ENCODE results near the gene CD302. TPM values are rescaled to one million over a fixed set of nuclear protein-coding genes. Genes with fewer than 3 reads are reported as not detected.

CD302 gene
- 10 to 100 TPM; 13.9 to 32.3 (median 19.5) TPM for total RNA-seq

GRCh38 chr2:159797543-159798375 lies at the start of gene CD302:
TSS of gene CD302 (minus strand) at chr2:159798208. CDS start at chr2:159798198, 10 bp downstream.
- no peaks in the 10 kb centered on the region for H3K9me3 ChIP-seq
- H3K27me3 ChIP-seq, result no peaks in the 10 kb centered on the region
- peaks cover 32% of the 10 kb centered on the region for H3K4me1 ChIP-seq
- peak; percentile 86 to 89 for DNase-seq (ENCODE audit: low spot score in 2 of 2)
- peak within 1 kb of the TSS; percentile 84 for H3K4me3 ChIP-seq
- H3K36me3 ChIP-seq, result no peaks in the 10 kb centered on the region
- WGBS, result under 1% methylated on average over 42 of the region's 82 CpGs
- peak within 1 kb of the TSS; percentile 85 for H3K27ac ChIP-seq
- no peak for TF ChIP-seq EP300 (IDR thresholded peaks at IDR 0.05)
- TF ChIP-seq POLR2AphosphoS5 (IDR thresholded peaks at IDR 0.05), result peak in 1 of 3 donors; percentile 12
- no peak for TF ChIP-seq CTCF (IDR thresholded peaks at IDR 0.05)
- no peak for TF ChIP-seq POLR2A (IDR thresholded peaks at IDR 0.05)

- WGBS, result 73% methylated on average over 2 of the region's 2 CpGs
- no peak overlapping the region for H3K4me3 ChIP-seq
Measured at GRCh38 chr2:159846564-159846963, 48.6 kb upstream of the CD302 start.

DNA sequence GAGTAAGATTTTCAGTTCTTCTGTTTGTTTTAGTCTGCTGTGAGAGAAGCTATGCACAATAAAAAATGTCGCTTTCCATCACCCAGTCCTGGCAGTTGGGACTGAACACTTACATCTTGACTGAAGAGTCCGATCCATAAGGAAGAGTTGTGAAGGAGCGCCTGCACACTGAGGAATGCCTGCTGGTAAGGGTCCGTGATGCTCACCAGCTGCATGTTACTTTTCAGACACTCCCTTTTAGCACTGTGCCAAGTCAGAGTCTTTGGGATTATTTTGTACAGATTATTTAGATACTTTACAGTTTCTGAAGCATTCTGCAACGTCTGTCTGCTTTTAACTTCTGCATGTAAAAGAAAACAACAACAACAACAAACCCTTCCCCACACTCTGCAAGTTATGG lies 42.6 kb upstream of the CD302 start:
- TF ChIP-seq POLR2A (IDR thresholded peaks at IDR 0.05), result no peak
- TF ChIP-seq POLR2AphosphoS5 (IDR thresholded peaks at IDR 0.05), result no peak
- no peaks in the 10 kb centered on the region for H3K9me3 ChIP-seq
- 65% methylated on average over 5 of the region's 5 CpGs for WGBS
- DNase-seq (ENCODE audit: low spot score in 2 of 2), result no peak
- H3K4me3 ChIP-seq, result no peak overlapping the region
- H3K27me3 ChIP-seq, result no peaks in the 10 kb centered on the region
- no peaks in the 10 kb centered on the region for H3K4me1 ChIP-seq
- H3K27ac ChIP-seq, result no peak overlapping the region
- peaks cover 4% of the 10 kb centered on the region for H3K36me3 ChIP-seq

More at GRCh38 chr2:159846564-159846963, 48.6 kb upstream of the CD302 start:
- Histone ChIP-seq H3K36me3 (no peaks in the 10 kb centered on the region), H3K27me3 (no peaks in the 10 kb centered on the region), H3K27ac (no peak overlapping the region), H3K9me3 (no peaks in the 10 kb centered on the region), H3K4me1 (no peaks in the 10 kb centered on the region)
- no peak for DNase-seq (ENCODE audit: low spot score in 2 of 2)
- TF ChIP-seq POLR2AphosphoS5 (IDR thresholded peaks at IDR 0.05) (no peak), POLR2A (IDR thresholded peaks at IDR 0.05) (no peak), EP300 (IDR thresholded peaks at IDR 0.05) (no peak), CTCF (IDR thresholded peaks at IDR 0.05) (no peak)

GRCh38 chr2:159832858-159833257 lies 34.9 kb upstream of the CD302 start:
- TF ChIP-seq EP300 (IDR thresholded peaks at IDR 0.05), result no peak
- TF ChIP-seq POLR2A (IDR thresholded peaks at IDR 0.05), result no peak
- TF ChIP-seq CTCF (IDR thresholded peaks at IDR 0.05), result no peak
- TF ChIP-seq POLR2AphosphoS5 (IDR thresholded peaks at IDR 0.05), result no peak
- no peak overlapping the region for H3K27ac ChIP-seq
- no peaks in the 10 kb centered on the region for H3K9me3 ChIP-seq
- H3K4me3 ChIP-seq, result no peak overlapping the region
- no peaks in the 10 kb centered on the region for H3K27me3 ChIP-seq
- no peak for DNase-seq (ENCODE audit: low spot score in 2 of 2)
- H3K36me3 ChIP-seq, result peaks cover 5% of the 10 kb centered on the region
- no peaks in the 10 kb centered on the region for H3K4me1 ChIP-seq

- Histone ChIP-seq H3K4me1 (no peaks in the 10 kb centered on the region), H3K27ac (no peak overlapping the region), H3K27me3 (no peaks in the 10 kb centered on the region), H3K9me3 (no peaks in the 10 kb centered on the region), H3K36me3 (peaks cover 5% of the 10 kb centered on the region), H3K4me3 (no peak overlapping the region)
- no peak for TF ChIP-seq POLR2AphosphoS5 (IDR thresholded peaks at IDR 0.05)
- no peak for TF ChIP-seq POLR2A (IDR thresholded peaks at IDR 0.05)
- TF ChIP-seq CTCF (IDR thresholded peaks at IDR 0.05), result no peak
- TF ChIP-seq EP300 (IDR thresholded peaks at IDR 0.05), result no peak
- no peak for DNase-seq (ENCODE audit: low spot score in 2 of 2)
- WGBS, result 87% methylated on average over 7 of the region's 7 CpGs
Measured at GRCh38 chr2:159832026-159832425, 34.0 kb upstream of the CD302 start.

All from suprapubic skin (tissue), 4 donors.